HS-5 (cell line): ENCODE measurements around the gene CPA3.

Experiments used
- DNase-seq: peaks from one replicate; pipeline ENCODE4 v3.0.0-alpha.2; 2012; ENCODE audit warnings: low read depth

The CPA3 gene

GRCh38 chr3:148857316-148857715 is 7.8 kb upstream of the CPA3 start:
- DNase-seq: no peak

- peak; percentile 46 for DNase-seq
Observed at GRCh38 chr3:148861277-148861869, 3.7 kb upstream of the CPA3 start.

- DNase-seq: no peak
Observed at GRCh38 chr3:148863297-148863696, 1.8 kb upstream of the CPA3 start.

DNA sequence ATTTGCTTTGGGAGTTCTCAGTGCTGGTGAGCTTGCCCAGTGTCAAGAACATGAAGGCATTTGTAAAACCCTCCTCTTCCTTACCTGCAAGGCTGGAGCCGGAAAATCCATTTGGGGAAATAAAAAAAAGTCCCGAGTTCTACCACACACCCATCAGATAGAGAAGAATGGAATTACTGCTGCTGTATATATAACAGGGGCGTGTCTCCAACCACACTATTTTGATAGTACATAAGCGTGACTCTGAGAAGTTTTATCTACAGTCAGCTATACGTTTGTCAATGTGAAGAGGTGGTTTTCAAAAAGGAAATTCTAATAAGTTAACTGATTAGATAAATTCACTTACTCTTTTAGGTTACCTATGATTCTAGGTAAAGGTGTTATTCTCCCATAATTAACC is 1.3 kb upstream of the CPA3 start:
- no peak for DNase-seq

GRCh38 chr3:148866261-148866660 is 1.2 kb downstream of the CPA3 start:
- DNase-seq: no peak

GRCh38 chr3:148873270-148873927 is 8.3 kb downstream of the CPA3 start:
- DNase-seq: no peak

GRCh38 chr3:148873977-148874376 is 8.9 kb downstream of the CPA3 start:
- DNase-seq: no peak

GRCh38 chr3:148878095-148878494 is 13.0 kb downstream of the CPA3 start:
- DNase-seq: no peak

GRCh38 chr3:148879256-148879655 is 14.2 kb downstream of the CPA3 start:
- DNase-seq: no peak

- DNase-seq: no peak
Observed at GRCh38 chr3:148880681-148881080, 15.6 kb downstream of the CPA3 start.

- DNase-seq: no peak
Observed at GRCh38 chr3:148881286-148881685, 16.2 kb downstream of the CPA3 start.

DNA sequence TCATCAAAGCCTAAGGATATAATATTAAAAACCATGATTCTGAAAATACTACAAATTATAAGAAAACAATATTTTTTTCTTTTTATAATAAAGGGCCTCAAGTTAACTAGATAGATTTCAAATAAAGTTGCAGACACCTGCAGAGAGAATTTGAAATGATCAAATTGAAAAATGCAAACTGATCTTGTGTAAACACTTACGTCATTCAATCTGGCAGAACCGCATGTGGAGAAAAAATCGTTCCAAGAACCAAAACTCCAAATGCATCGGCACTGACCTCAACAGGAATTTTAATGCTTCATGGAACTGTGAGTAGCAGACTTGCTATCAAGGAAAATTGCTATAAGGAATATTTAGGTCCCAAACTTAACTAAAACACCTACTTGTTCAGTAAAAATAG is 17.2 kb downstream of the CPA3 start:
- no peak for DNase-seq

GRCh38 chr3:148883163-148883562 is 18.1 kb downstream of the CPA3 start:
- no peak for DNase-seq

GRCh38 chr3:148884261-148884660 is 19.2 kb downstream of the CPA3 start:
- no peak for DNase-seq

DNA sequence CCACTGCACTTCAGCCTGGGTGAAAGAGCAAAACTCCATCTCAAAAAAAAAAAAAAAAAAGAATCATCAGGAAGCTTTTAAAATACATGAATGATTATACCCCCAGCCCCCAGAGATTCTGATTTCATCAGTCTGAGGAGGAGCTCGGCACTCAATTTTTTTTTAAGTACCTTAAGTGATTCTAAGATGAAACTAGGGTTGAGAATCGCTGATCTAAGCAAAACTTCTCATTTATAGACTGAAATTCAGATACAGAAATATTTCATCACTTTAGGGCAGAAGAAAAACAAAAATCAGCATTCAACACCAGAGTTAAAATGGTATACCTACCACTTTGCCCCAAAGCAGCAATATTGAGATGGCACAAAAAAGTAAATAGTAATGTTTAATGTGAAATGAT is 24.7 kb downstream of the CPA3 start:
- DNase-seq: no peak

- DNase-seq: no peak
Observed at GRCh38 chr3:148896062-148896461, 31.0 kb downstream of the CPA3 start.

DNA sequence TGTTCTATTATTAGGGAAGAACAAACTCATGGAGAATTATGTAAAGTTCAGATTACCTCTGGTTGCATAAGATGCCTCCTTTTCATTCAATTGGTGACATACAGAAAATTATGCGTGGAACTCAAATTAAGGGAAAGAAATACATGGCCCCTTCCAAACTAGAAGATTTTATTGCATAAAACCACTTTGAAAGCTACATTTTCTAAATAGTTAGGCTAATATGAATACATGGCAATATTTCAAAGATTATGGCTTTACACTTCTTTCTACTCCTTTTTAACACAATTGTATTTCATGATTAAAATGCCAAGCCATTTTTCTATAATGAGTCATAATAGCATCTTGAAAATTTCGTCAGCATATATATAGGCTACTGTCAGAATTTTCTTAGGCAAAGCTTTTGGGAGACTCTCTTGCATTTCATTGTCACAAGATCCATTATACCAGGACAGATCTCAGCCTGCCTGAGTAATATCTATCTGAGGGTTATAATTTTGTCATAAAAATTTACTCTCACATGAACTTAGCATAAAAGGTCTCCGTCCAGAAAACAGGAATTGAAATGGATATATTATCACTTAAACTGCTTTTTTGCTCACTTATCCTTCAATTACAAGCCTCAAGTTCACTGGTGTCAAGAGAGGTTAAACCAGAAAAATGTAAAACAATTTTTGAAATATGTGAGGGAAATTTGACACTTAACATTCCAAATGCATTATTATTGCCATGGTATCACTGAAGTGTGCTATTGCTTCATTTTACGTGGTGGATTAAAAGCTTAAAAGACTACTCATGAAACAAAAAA is 37.1 kb downstream of the CPA3 start:
- peak; percentile 85 for DNase-seq

- peak; percentile 81 for DNase-seq
Observed at GRCh38 chr3:148903022-148903442, 37.9 kb downstream of the CPA3 start.

DNA sequence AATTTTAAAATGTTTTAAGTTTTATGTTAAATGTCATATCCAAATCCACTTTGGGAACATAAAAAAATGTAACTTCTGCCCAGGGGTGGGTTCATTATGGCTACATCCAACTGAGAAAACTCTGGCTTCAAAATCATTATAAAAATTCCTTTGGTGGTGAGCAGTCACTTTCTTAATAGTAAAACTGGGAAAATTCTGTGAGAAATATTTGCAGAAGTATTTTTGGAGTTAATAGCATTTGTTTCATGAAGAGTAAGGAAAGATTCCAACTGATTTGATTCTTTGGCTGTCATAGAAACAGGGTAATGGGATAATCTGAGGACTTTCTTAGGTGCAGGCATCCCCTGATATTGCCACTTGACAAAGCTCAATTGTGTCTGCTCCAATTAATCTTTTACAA is 38.8 kb downstream of the CPA3 start:
- DNase-seq: no peak

- DNase-seq: no peak
Observed at GRCh38 chr3:148906667-148907066, 41.6 kb downstream of the CPA3 start.

DNA sequence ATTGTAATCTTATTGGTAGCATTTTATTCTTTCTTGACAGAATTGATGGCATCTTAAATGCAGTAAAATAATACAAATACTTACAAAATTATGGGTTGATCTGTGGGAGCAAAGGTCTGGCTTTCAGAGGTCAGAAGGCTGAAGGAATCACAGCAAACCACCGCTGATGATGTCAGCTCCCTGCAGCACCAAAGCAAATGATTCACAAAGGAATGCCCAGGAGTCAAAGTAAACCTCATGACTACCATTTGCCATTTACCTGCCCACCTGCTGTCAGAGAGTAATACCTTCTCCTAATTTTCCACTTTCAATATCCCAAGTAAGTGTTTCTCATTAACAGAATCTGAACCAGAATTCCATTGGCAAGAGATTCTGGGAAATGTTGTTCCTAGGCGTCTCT is 46.1 kb downstream of the CPA3 start:
- DNase-seq: no peak

GRCh38 chr3:148911592-148911991 is 46.5 kb downstream of the CPA3 start:
- DNase-seq: no peak

GRCh38 chr3:148914936-148915690 is 50.0 kb downstream of the CPA3 start:
- DNase-seq: no peak
